ENCODE data around the gene C17orf100.

C17orf100 gene

DNA sequence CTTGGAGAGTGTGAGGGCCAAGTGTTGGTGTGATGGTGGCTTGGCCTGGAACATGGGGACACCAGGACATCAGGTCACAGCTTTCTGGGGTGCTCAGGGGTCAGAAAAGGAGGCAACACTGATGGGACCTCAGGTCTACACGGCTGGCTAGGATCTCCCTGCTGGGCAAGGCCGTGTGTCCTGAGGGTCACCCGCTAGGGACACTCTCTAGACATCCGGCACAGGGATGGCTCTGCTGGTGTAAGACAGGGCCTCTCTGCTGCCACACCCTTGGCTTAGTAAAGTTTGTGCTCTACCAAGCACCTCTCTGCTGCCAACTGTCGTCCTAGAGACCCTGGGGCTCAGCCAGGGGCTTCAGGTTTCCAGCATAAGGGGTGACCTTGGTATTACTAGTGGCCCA, 45.3 kb downstream of the C17orf100 start:
- DNase-seq: no peak

DNA sequence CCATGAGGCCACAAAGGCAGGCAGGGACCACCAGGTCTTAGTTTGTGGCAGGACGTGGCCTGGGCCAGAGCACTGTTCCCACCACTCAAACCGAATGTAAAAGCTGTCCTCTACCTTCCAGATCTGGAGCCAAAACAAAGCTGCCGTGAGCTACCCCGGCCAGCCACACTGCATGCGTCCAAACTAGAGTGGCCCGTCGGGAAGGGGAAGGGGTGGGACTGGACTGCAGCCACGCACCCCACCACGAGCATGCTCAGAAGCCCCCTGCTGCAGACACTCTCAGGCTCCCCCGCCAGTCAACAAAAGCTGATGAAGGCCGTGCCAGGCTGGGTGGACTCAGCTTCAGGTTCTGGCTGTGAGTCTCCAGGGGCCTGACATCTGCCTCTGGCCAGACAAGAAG, 46.4 kb downstream of the C17orf100 start:
- DNase-seq: no peak

DNA sequence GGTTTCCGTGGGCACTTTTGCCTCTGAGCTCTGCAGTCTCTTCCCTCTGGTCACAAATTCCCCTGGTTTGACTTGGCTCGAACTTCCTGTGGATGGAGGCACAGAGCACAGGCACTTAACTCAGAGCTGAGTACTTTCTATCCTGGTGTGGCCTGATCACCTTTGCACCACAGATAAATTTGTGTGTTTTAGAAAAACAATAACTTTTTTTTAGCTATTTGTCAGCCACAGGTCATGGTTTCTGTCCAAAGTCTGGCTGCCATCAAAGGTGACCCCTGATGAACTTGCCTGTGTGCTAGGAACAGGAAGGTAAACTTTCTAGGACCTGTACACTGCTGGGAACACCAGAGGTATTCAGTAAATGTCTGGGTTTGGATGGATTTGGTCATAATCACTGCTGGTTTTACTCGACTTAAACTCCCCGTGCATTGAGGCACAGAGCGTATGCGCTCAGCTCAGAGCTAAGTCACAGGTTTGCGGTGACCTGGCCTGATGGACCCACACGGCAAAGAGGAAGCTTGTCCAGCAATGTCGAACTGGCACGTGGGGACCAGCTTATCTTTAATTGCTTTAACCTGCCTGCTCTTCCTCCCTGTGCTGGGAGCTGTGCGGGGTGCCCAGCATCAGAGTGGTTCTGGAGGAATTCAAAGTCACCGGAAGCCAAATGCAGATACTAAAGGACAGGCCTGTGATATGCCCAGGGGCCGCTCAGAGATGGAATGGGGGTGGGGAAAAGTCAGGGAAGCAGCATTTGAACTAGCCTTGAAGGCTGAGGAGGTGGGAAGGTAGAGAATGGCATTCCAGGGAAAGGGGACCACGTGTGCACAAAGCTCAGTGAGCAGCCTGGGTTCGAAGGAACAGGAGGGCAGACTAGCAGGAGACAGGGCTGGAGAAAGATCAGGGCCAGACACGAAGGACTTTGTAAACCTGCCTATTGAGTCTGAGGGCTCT, 48.7 kb downstream of the C17orf100 start:
- DNase-seq: no peak

DNA sequence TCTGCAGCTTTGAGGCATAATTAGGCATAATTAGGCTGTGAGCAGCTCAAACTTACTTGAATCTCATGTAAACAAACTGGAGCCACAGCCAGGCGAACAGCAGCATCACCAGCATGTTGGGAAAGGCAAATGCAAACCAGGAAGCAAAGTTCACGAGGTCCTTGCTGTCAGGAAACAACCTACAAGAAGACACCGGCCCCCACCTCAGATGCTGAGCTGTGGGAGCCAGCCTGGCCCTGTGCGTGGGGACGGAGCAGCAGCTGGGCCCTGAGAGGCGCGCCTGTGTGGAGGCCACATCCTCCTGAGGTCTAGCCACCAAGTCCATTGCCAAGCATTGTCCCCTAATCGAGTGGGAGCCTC, 49.4 kb downstream of the C17orf100 start:
- DNase-seq: no peak

DNA sequence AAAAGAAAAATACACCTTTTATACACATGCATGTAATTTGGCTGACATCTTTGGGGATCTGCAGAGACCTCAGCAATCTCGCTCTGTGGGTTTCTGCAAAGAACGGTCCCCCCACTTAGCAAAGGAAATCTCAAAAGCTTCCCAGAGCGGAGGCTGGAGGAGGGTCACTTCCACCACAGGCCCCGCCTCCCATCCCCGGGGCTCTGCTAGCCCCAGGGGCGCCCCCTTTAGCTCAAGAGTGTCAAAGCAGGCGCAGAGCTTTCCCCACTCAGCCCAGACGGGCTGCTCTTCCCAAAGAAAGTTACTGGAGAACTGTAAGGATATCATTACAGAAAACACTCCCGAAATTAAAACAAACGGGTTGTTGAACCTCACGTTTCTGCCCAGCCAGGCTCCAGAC, 50.2 kb downstream of the C17orf100 start:
- DNase-seq: no peak

DNA sequence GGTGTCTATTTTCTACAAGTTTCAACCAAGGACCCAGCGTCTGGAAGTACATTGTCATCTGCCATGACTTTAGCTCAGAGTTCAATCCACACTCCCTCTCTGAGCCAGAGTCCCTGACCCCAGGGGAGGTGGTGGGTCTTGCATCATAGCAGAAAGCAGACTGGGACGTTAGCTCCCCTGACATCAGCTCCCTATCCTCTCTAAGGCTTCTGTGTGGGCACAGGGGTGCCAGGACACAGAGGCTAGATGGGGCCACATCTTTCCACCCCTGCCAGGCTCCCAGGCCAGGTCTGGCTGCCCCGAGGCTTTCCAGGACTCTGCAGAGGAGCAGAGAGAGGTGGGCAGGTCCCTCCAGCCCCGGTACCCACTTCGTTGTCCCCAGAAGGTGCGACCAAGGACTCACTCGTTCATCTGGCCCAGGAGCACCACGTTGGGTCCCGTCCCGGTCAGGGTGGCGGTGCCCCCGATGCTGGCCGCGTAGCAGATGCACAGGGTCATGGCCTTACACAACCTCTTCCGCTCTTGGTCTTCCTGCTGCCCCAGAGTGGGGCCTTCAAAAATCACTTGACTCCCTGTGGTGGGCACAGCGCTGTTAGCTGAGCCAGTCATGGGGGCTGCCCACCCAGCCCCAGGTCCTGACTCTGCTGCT, 51.1 kb downstream of the C17orf100 start:
- no peak for DNase-seq
